OCI-LY3 (cell line): ENCODE data around the gene LRCH1.

Source experiments
- H2AFZ ChIP-seq: fragments of 200-600, 300-600 bp; shearing (Covaris generic); 2 replicates; pipeline ENCODE4 v1.6.0; 2014; ENCODE audit warnings: antibody characterized with exemption, low read depth, low read length
- H3K27ac ChIP-seq: fragments of 200-600, 300-600 bp; sonication (generic); 2 replicates; pipeline ENCODE4 v1.5.1; 2014; ENCODE audit warnings: mild to moderate bottlenecking, low read length, moderate library complexity, mixed read lengths
- H3K27me3 ChIP-seq: fragments of 200-600, 300-600 bp; sonication (generic); 2 replicates; pipeline ENCODE4 v1.6.1; 2014; ENCODE audit warnings: low read depth, low read length, mixed read lengths
- H3K36me3 ChIP-seq: fragments of 200-600, 300-600 bp; sonication (generic); replicated peaks from 2 replicates; pipeline ENCODE3; 2014; ENCODE audit warnings: low read depth, low read length, mixed read lengths
- H3K4me1 ChIP-seq: fragments of 300-600, 200-600 bp; sonication (generic); 2 replicates; pipeline ENCODE4 v1.6.1; 2014; ENCODE audit warnings: low read length, mixed read lengths
- H3K4me2 ChIP-seq: fragments of 200-600, 300-600 bp; sonication (generic); 2 replicates; pipeline ENCODE4 v1.6.1; 2014; ENCODE audit warnings: low read length, mixed read lengths
- H3K4me3 ChIP-seq: fragments of 300-600, 200-600 bp; sonication (generic); 2 replicates; pipeline ENCODE4 v1.5.1; 2014; ENCODE audit warnings: antibody characterized with exemption, mild to moderate bottlenecking, low read length, moderate library complexity
- H3K79me2 ChIP-seq: fragments of 300-600, 200-600 bp; shearing (Covaris generic); 2 replicates; pipeline ENCODE4 v1.6.1; 2014; ENCODE audit warnings: mild to moderate bottlenecking, low read length, mixed read lengths
- H3K9ac ChIP-seq: fragments of 300-600, 200-600 bp; shearing (Covaris generic); 2 replicates; pipeline ENCODE4 v1.6.0; 2014; ENCODE audit warnings: mild to moderate bottlenecking, low read length, moderate library complexity
- H3K9me3 ChIP-seq: fragments of 200-600, 300-600 bp; shearing (Covaris generic); 2 replicates; pipeline ENCODE4 v1.6.1; 2014; ENCODE audit warnings: low read length, mixed read lengths; ENCODE audit not compliant: insufficient read depth
- H4K20me1 ChIP-seq: fragments of 200-600, 300-600 bp; sonication (generic); 2 replicates; pipeline ENCODE4 v1.6.1; 2016; ENCODE audit warnings: low read length, mixed read lengths; ENCODE audit not compliant: insufficient read depth
- CTCF ChIP-seq: fragments of 200-600, 300-600 bp; sonication (generic); IDR thresholded peaks from 2 replicates; pipeline ENCODE4 v1.5.1; 2014; ENCODE audit warnings: antibody characterized with exemption, low read length, low read depth
- EZH2phosphoT487 ChIP-seq: fragments of 200-600 bp; shearing (Covaris generic); IDR thresholded peaks from 2 replicates; pipeline ENCODE4 v1.6.1; 2018; ENCODE audit warnings: antibody characterized with exemption, mixed run types, low read depth

LRCH1 gene

DNA sequence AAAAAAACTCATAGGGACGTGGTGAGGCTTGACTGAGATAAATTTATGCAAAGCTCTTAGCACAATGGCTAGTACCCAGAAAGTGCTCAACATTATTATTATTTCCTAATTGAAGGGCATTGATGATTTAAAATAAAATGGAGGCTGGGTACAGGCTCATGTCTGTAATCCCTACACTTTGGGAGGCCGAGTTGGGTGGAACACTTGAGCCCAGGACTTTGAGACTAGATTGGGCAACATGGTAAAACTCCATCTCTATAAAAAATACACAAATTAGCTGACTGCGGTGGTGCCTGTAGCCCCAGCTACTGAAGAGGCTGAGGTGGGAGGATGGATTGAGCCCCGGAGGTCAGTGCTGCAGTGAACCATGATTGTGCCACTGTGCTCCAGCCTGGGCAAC, 49.6 kb downstream of the LRCH1 start:
- H3K9me3 ChIP-seq = no peaks in the 10 kb centered on the region
- H3K79me2 ChIP-seq = peaks cover 100% of the 10 kb centered on the region
- peaks cover 40% of the 10 kb centered on the region for H3K4me1 ChIP-seq
- H3K27ac ChIP-seq = no peak overlapping the region
- H3K36me3 ChIP-seq = no peaks in the 10 kb centered on the region
- H3K9ac ChIP-seq = no peak overlapping the region
- H2AFZ ChIP-seq = no peak overlapping the region
- H3K4me3 ChIP-seq = no peak overlapping the region
- peaks cover 59% of the 10 kb centered on the region for H4K20me1 ChIP-seq
- no peaks in the 10 kb centered on the region for H3K27me3 ChIP-seq
- TF ChIP-seq CTCF (no peak), EZH2phosphoT487 (no peak)
- no peak overlapping the region for H3K4me2 ChIP-seq

DNA sequence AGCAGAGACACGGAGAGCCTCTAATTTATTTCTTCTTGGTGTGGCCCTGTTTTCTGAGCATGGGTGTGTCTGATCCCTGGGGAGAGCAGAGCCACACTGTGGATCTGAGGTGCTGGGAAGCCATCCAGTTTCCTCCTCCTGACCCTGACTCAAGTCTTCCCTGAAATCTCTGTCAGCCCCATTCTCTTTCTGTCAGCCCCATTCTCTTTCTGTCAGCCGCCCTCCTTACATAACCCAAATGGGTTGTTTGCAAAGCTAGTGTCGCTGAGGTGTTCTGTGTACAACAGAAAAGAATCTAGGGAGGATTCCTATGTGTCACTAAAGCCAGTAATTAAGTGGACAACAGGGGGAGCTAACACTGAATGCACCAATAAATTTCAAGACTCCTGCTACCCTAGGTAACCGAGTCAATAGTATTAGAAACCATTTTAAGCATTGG, 50.2 kb downstream of the LRCH1 start:
- Histone ChIP-seq H3K27ac (no peak overlapping the region), H4K20me1 (peaks cover 66% of the 10 kb centered on the region), H3K9me3 (no peaks in the 10 kb centered on the region), H3K4me2 (no peak overlapping the region), H3K4me3 (no peak overlapping the region), H2AFZ (no peak overlapping the region), H3K9ac (no peak overlapping the region), H3K4me1 (peaks cover 40% of the 10 kb centered on the region), H3K79me2 (peaks cover 100% of the 10 kb centered on the region), H3K27me3 (no peaks in the 10 kb centered on the region), H3K36me3 (no peaks in the 10 kb centered on the region)
- TF ChIP-seq CTCF (peak; percentile 72), EZH2phosphoT487 (no peak)

GRCh38 chr13:46604226-46604990, 51.4 kb downstream of the LRCH1 start:
- H3K4me2 ChIP-seq = no peak overlapping the region
- peaks cover 37% of the 10 kb centered on the region for H3K4me1 ChIP-seq
- no peaks in the 10 kb centered on the region for H3K36me3 ChIP-seq
- H3K9me3 ChIP-seq = no peaks in the 10 kb centered on the region
- H3K79me2 ChIP-seq = peaks cover 100% of the 10 kb centered on the region
- no peak for TF ChIP-seq CTCF
- no peak for TF ChIP-seq EZH2phosphoT487
- no peak overlapping the region for H2AFZ ChIP-seq
- no peak overlapping the region for H3K4me3 ChIP-seq
- no peaks in the 10 kb centered on the region for H3K27me3 ChIP-seq
- H3K9ac ChIP-seq = no peak overlapping the region
- H3K27ac ChIP-seq = no peak overlapping the region
- peaks cover 74% of the 10 kb centered on the region for H4K20me1 ChIP-seq

- Histone ChIP-seq H3K79me2 (peaks cover 100% of the 10 kb centered on the region), H3K27ac (no peak overlapping the region), H3K27me3 (no peaks in the 10 kb centered on the region), H3K4me2 (peak overlapping the region; percentile 32), H3K9ac (no peak overlapping the region), H3K4me3 (no peak overlapping the region), H4K20me1 (peaks cover 74% of the 10 kb centered on the region), H3K4me1 (peaks cover 37% of the 10 kb centered on the region), H3K36me3 (no peaks in the 10 kb centered on the region), H2AFZ (no peak overlapping the region), H3K9me3 (no peaks in the 10 kb centered on the region)
- no peak for TF ChIP-seq CTCF
- no peak for TF ChIP-seq EZH2phosphoT487
These were observed 52.3 kb downstream of the LRCH1 start for GRCh38 chr13:46605076-46605824.
